ENCODE measurements around the gene MSI2. TPM values are rescaled to one million over a fixed set of nuclear protein-coding genes. Genes with fewer than 3 reads are reported as not detected.
A peak's percentile ranks its signal among the peaks of the same experiment; 100 is the strongest.

The MSI2 gene
- total RNA-seq, 2 experiments from 2014 or later: 131 to 164 TPM

DNA sequence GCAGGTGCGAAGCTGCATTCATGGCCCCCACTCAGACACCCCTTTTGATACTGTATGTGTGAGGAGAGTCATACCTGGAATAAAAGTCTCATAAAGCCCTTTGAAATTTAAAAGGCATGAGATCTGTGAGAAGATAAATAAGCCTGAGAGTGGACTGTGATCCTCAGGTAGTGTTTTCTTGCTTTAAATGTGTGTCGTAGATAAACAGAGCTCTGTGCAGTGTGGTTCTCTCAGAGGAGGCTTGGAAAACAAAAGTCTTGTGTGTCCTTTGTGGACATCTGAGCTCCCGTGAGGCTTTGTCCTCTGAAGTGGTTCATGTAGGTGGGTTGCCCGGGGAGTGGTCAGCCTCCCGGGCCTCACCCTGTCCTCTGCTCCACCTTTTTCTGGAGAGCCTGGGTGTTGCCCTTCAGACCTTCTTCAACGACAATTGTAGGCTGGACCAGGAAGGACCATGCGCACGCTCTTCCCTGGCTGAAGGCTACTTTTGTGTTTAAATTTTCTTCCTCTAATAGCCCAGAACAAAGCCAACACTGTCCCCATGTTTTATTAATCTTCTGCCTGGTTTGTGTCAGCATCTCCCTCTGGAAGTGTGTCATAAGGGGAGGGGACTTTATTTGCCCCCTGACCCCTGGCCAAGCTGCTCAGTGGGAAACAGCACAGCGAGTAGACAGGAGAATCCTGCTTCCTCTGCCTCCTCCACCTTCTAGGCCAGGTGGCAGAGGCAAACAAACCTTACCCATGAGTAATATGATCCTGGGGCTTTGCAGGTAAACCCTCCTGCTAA lies 151.2 kb downstream of the MSI2 start:
- peak overlapping the region; percentile 50 for H3K4me2 ChIP-seq (ENCODE audit: low read length)
- peaks cover 47% of the 10 kb centered on the region for H3K4me1 ChIP-seq (ENCODE audit: insufficient read depth, low read length, poor library complexity, severe bottlenecking)
- H2AFZ ChIP-seq (ENCODE audit: low read length): no peak overlapping the region
- no TSS peak for BruUV-seq (replicated peaks)
- H3K4me3 ChIP-seq (ENCODE audit: low read depth, low read length, poor library complexity, severe bottlenecking): no peak overlapping the region
- H4K20me1 ChIP-seq (ENCODE audit: insufficient read depth, low read length): no peaks in the 10 kb centered on the region
- H3K9me2 ChIP-seq (ENCODE audit: insufficient read depth, low read length): no peaks in the 10 kb centered on the region
- TF ChIP-seq, protein P1, sequence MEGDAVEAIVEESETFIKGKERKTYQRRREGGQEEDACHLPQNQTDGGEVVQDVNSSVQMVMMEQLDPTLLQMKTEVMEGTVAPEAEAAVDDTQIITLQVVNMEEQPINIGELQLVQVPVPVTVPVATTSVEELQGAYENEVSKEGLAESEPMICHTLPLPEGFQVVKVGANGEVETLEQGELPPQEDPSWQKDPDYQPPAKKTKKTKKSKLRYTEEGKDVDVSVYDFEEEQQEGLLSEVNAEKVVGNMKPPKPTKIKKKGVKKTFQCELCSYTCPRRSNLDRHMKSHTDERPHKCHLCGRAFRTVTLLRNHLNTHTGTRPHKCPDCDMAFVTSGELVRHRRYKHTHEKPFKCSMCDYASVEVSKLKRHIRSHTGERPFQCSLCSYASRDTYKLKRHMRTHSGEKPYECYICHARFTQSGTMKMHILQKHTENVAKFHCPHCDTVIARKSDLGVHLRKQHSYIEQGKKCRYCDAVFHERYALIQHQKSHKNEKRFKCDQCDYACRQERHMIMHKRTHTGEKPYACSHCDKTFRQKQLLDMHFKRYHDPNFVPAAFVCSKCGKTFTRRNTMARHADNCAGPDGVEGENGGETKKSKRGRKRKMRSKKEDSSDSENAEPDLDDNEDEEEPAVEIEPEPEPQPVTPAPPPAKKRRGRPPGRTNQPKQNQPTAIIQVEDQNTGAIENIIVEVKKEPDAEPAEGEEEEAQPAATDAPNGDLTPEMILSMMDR (conservative IDR thresholded peaks at IDR 0.05; ENCODE audit: low read length): no peak
- no peak for TF ChIP-seq EZH2phosphoT487 (IDR thresholded peaks at IDR 0.05; ENCODE audit: borderline replicate concordance, low read depth, low read length)
- ChIA-PET POLR2A (interaction anchor here (1.3 kb wide), 1 partner anchor 11 kb away, joined by 4 read pairs; no protein-coding TSS in a partner anchor), CTCF (ENCODE audit: unreplicated experiment) (interaction anchor here (0.7 kb wide), 1 partner anchor 1334 kb away, joined by 3 read pairs; no protein-coding TSS in a partner anchor)
- H3K36me3 ChIP-seq (ENCODE audit: insufficient read depth, low read length): peaks cover 23% of the 10 kb centered on the region
- intact Hi-C loops (cut with micrococcal nuclease; ENCODE audit: unreplicated experiment): no loop called here
- H3K27ac ChIP-seq (ENCODE audit: low read depth, low read length, poor library complexity, severe bottlenecking): peak overlapping the region; percentile 36
- H3K79me2 ChIP-seq (ENCODE audit: insufficient read depth, low read depth, low read length): peaks cover 4% of the 10 kb centered on the region; the same call in 1 of the 2 replicates
- no peaks in the 10 kb centered on the region for H3K9me3 ChIP-seq (ENCODE audit: low read length)
- no peak for DNase-seq (ENCODE audit: low spot score)

DNA sequence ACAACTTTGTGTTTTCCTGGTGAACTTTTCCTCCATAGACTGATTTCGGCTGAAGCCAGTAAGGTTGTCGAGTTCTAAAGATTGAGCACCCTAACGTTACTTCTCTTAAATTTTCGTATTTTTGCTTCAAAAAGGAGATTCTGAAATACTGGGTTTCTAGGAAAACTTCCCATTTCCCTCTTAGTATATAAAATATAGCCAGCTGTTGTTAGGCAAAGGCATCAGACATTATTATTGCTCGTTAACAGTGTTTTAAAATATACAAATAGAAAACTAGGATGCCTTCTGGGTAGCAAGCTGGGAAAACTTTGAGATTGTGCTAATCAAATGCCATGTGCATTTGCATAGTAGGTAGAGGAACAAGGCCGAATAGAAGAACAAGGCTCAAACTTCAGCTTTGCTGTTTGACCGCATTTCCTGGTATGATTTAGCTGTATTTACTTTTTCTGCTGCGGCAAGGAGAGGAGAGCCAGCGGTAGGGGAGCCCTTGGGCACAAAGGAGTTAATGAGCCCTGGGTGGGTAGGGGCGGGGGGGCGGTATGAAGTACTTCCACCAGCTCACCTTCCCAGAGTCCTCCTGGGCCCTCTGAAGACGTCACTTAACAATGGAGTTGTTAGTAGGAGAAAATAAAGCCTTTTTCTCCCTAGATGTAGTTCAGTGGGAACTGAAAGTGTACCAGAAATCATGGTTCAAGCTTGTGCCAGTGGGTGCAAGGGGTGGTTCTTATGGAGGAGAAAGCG lies 151.9 kb downstream of the MSI2 start:
- peak overlapping the region; percentile 36 for H3K27ac ChIP-seq (ENCODE audit: low read depth, low read length, poor library complexity, severe bottlenecking)
- H3K9me3 ChIP-seq (ENCODE audit: low read length): no peaks in the 10 kb centered on the region
- no TSS peak for BruUV-seq (replicated peaks)
- ChIA-PET CTCF (ENCODE audit: unreplicated experiment) (interaction anchor here (0.7 kb wide), 1 partner anchor 1335 kb away, joined by 3 read pairs; no protein-coding TSS in a partner anchor), POLR2A (interaction anchor here (1.0 to 1.3 kb wide), 3 partner anchors 51 to 142 kb away, joined by 4 to 5 read pairs (median 4); no protein-coding TSS in a partner anchor)
- DNase-seq (ENCODE audit: low spot score): peak; percentile 59
- TF ChIP-seq, protein P1 (conservative IDR thresholded peaks at IDR 0.05; ENCODE audit: low read length): no peak
- no peak for TF ChIP-seq EZH2phosphoT487 (IDR thresholded peaks at IDR 0.05; ENCODE audit: borderline replicate concordance, low read depth, low read length)
- no peaks in the 10 kb centered on the region for H4K20me1 ChIP-seq (ENCODE audit: insufficient read depth, low read length)
- H2AFZ ChIP-seq (ENCODE audit: low read length): no peak overlapping the region; the same call in 1 of the 2 replicates
- peak overlapping the region; percentile 50 for H3K4me2 ChIP-seq (ENCODE audit: low read length)
- H3K79me2 ChIP-seq (ENCODE audit: insufficient read depth, low read depth, low read length): peaks cover 4% of the 10 kb centered on the region; the same call in 1 of the 2 replicates
- peak overlapping the region; percentile 2 for H3K4me3 ChIP-seq (ENCODE audit: low read depth, low read length, poor library complexity, severe bottlenecking)
- H3K36me3 ChIP-seq (ENCODE audit: insufficient read depth, low read length): peaks cover 16% of the 10 kb centered on the region; the same call in 1 of the 2 replicates
- H3K4me1 ChIP-seq (ENCODE audit: insufficient read depth, low read length, poor library complexity, severe bottlenecking): peaks cover 43% of the 10 kb centered on the region
- intact Hi-C loops (cut with micrococcal nuclease; ENCODE audit: unreplicated experiment): no loop called here
- H3K9me2 ChIP-seq (ENCODE audit: insufficient read depth, low read length): no peaks in the 10 kb centered on the region
